H1 (cell line): ENCODE measurements around the gene OR6C74. TPM values are rescaled to one million over a fixed set of nuclear protein-coding genes. Genes with fewer than 3 reads are reported as not detected.

ENCODE experiments used
- CTCF ChIA-PET: fragments of 300-600 bp; sonication (Branson Sonifier 250); formaldehyde crosslinking; loops from one replicate; lab custom pipeline; 2021; ENCODE audit not compliant: partially characterized antibody; lab: Charles Lee
- POLR2A ChIA-PET: fragments of 300-600 bp; sonication (Branson Sonifier 250); formaldehyde crosslinking; loops from one replicate; lab custom pipeline; 2021; ENCODE audit warnings: inconsistent platforms; ENCODE audit not compliant: partially characterized antibody; lab: Charles Lee
- DNase-seq, 2 experiments: peaks; one replicate each; pipeline versions ENCODE4 v3.0.0 to v3.0.0-alpha.2; 2010 to 2022; ENCODE audit warnings: low spot score in 2 of 2, low read depth in 1 of 2, mixed read lengths in 1 of 2
- FAIRE-seq: peaks from 2 replicates; lab custom pipeline; 2011; peaks lifted over from hg19 to GRCh38; lab: Jason Lieb, UNC
- H2AFZ ChIP-seq: 2 replicates; pipeline ENCODE4 v1.8.1; 2012; ENCODE audit warnings: low read length, inconsistent platforms
- H2AK5ac ChIP-seq: 2 replicates; pipeline ENCODE4 v1.6.1; 2013; ENCODE audit warnings: low read depth, low read length
- H2BK120ac ChIP-seq: replicated peaks from 2 replicates; pipeline ENCODE3; 2013; ENCODE audit warnings: low read depth, low read length, inconsistent platforms
- H2BK12ac ChIP-seq: 2 replicates; pipeline ENCODE4 v1.6.1; 2013; ENCODE audit warnings: low read depth, low read length
- H2BK15ac ChIP-seq: 2 replicates; pipeline ENCODE4 v1.6.1; 2013; ENCODE audit warnings: low read length
- H2BK20ac ChIP-seq: 2 replicates; pipeline ENCODE4 v1.6.1; 2013; ENCODE audit warnings: low read length
- H2BK5ac ChIP-seq: 2 replicates; pipeline ENCODE4 v1.6.1; 2013; ENCODE audit warnings: low read depth, low read length
- H3K14ac ChIP-seq: 2 replicates; pipeline ENCODE4 v1.6.1; 2013; ENCODE audit warnings: inconsistent platforms; ENCODE audit not compliant: insufficient read length
- H3K18ac ChIP-seq: 2 replicates; pipeline ENCODE4 v1.6.1; 2013; ENCODE audit warnings: low read length; ENCODE audit errors: extremely low read depth
- H3K23ac ChIP-seq: 2 replicates; pipeline ENCODE4 v1.6.1; 2013; ENCODE audit warnings: inconsistent platforms; ENCODE audit not compliant: insufficient read length
- H3K23me2 ChIP-seq: 2 replicates; pipeline ENCODE4 v1.6.1; 2013; ENCODE audit warnings: low read depth, low read length
- H3K27ac ChIP-seq: 2 replicates; pipeline ENCODE4 v1.6.1; 2011; ENCODE audit warnings: low read depth, low read length, inconsistent platforms
- H3K27me3 ChIP-seq, 4 experiments: replicated peaks in 1 of 4; 1 replicate in 1 of 4; 2 replicates in 3 of 4; pipeline versions ENCODE4 v1.6.1 to v1.8.1; 2011 to 2013; ENCODE audit warnings: low read length in 3 of 4, mild to moderate bottlenecking in 3 of 4, inconsistent platforms in 2 of 4, mixed read lengths in 2 of 4, moderate library complexity in 1 of 4; ENCODE audit not compliant: control insufficient read depth in 3 of 4, insufficient read depth in 3 of 4; ENCODE audit errors: extremely low read depth in 1 of 4
- H3K36me3 ChIP-seq, 4 experiments: 2 replicates each; pipeline versions ENCODE4 v1.6.1 to v1.8.1; 2011 to 2013; ENCODE audit warnings: mild to moderate bottlenecking in 4 of 4, low read length in 3 of 4, moderate library complexity in 2 of 4, control low read depth in 1 of 4, inconsistent platforms in 1 of 4; ENCODE audit not compliant: insufficient read depth in 4 of 4, control insufficient read depth in 2 of 4
- H3K4ac ChIP-seq: replicated peaks from 2 replicates; pipeline ENCODE3; 2013; ENCODE audit warnings: low read length, low read depth, mixed read lengths, inconsistent platforms; ENCODE audit not compliant: insufficient read length
- H3K4me1 ChIP-seq, 4 experiments: replicated peaks in 1 of 4; 1 replicate in 1 of 4; 2 replicates in 3 of 4; pipeline versions ENCODE4 v1.6.1 to v1.8.1; 2011 to 2013; ENCODE audit warnings: low read length in 3 of 4, inconsistent platforms in 2 of 4, mixed read lengths in 1 of 4; ENCODE audit not compliant: insufficient read depth in 4 of 4, control insufficient read depth in 3 of 4
- H3K4me2 ChIP-seq, 2 experiments: 2 replicates each; pipeline versions ENCODE4 v1.6.1 to v1.8.1; 2011 to 2013; ENCODE audit warnings: low read depth in 2 of 2, low read length in 2 of 2, control low read depth in 1 of 2, inconsistent platforms in 1 of 2, mild to moderate bottlenecking in 1 of 2; ENCODE audit not compliant: insufficient read depth in 1 of 2
- H3K4me3 ChIP-seq, 4 experiments: fragments of 200-600, 300-600 bp in 1 of 4; sonication (generic), shearing (Covaris generic), sonication (Bioruptor Twin) in 1 of 4; 2 replicates each; pipeline versions ENCODE4 v1.5.1 to v1.8.1; 2011 to 2016; ENCODE audit warnings: low read length in 4 of 4, low read depth in 3 of 4, control low read depth in 2 of 4, inconsistent platforms in 2 of 4, mild to moderate bottlenecking in 2 of 4, mixed read lengths in 1 of 4, moderate library complexity in 1 of 4; ENCODE audit not compliant: insufficient read depth in 2 of 4; ENCODE audit errors: extremely low read depth in 1 of 4
- H3K56ac ChIP-seq: replicated peaks from 2 replicates; pipeline ENCODE3; 2013; ENCODE audit warnings: low read depth, mild to moderate bottlenecking, mixed read lengths, low read length, inconsistent platforms; ENCODE audit not compliant: insufficient read length
- H3K79me1 ChIP-seq: 2 replicates; pipeline ENCODE4 v1.6.1; 2013; ENCODE audit warnings: low read depth, low read length, control low read depth
- H3K79me2 ChIP-seq, 2 experiments: 2 replicates each; pipeline versions ENCODE4 v1.6.1 to v1.8.1; 2012 to 2013; ENCODE audit warnings: low read length in 2 of 2, mild to moderate bottlenecking in 2 of 2, inconsistent platforms in 1 of 2; ENCODE audit not compliant: insufficient read depth in 2 of 2, control insufficient read depth in 1 of 2
- H3K9ac ChIP-seq, 4 experiments: replicated peaks in 1 of 4; 1 replicate in 1 of 4; 2 replicates in 3 of 4; pipeline versions ENCODE4 v1.6.1 to v1.8.1; 2011 to 2013; ENCODE audit warnings: low read depth in 3 of 4, low read length in 3 of 4, control low read depth in 2 of 4, mild to moderate bottlenecking in 2 of 4, moderate library complexity in 2 of 4, inconsistent platforms in 1 of 4; ENCODE audit errors: extremely low read depth in 1 of 4
- H3K9me3 ChIP-seq, 2 experiments: 2 replicates each; pipeline versions ENCODE4 v1.6.1 to v1.8.1; 2012 to 2013; ENCODE audit warnings: mild to moderate bottlenecking in 2 of 2, moderate library complexity in 2 of 2, control low read depth in 1 of 2, inconsistent platforms in 1 of 2, low read depth in 1 of 2, low read length in 1 of 2, mixed read lengths in 1 of 2; ENCODE audit not compliant: insufficient read depth in 2 of 2
- H4K20me1 ChIP-seq, 2 experiments: replicated peaks in 1 of 2; 2 replicates each; pipeline versions ENCODE3 to v1.8.1; 2011 to 2013; ENCODE audit warnings: inconsistent platforms in 2 of 2, low read length in 2 of 2, mild to moderate bottlenecking in 1 of 2; ENCODE audit not compliant: insufficient read depth in 2 of 2, control insufficient read depth in 1 of 2
- H4K5ac ChIP-seq: 2 replicates; pipeline ENCODE4 v1.6.1; 2013; ENCODE audit warnings: low read length, low read depth, mixed read lengths, inconsistent platforms; ENCODE audit not compliant: insufficient read length
- H4K8ac ChIP-seq: 2 replicates; pipeline ENCODE4 v1.8.0; 2013; ENCODE audit warnings: mild to moderate bottlenecking, moderate library complexity, low read length, inconsistent platforms; ENCODE audit not compliant: insufficient read depth; ENCODE audit errors: extremely low read depth
- H4K91ac ChIP-seq: replicated peaks from 2 replicates; pipeline ENCODE3; 2013; ENCODE audit warnings: low read length, mixed read lengths, inconsistent platforms; ENCODE audit not compliant: insufficient read length
- RXRA ChIP-seq: IDR thresholded peaks from 2 replicates; pipeline ENCODE4 v1.6.1; 2011; ENCODE audit warnings: low read depth, mild to moderate bottlenecking, low read length, moderate library complexity; ENCODE audit not compliant: insufficient read depth
- WGBS, 2 experiments: shearing (Covaris generic) in 1 of 2; methylation state at CpG; one replicate each; pipeline versions ENCODE4 v1.1.6 to v1.1.7; 2013 to 2015; ENCODE audit warnings: low lambda C conversion rate in 2 of 2, mixed read lengths in 2 of 2, inconsistent platforms in 1 of 2, low coverage in 1 of 2, missing lambda C conversion rate in 1 of 2; ENCODE audit not compliant: insufficient replicate concordance in 2 of 2, insufficient coverage in 1 of 2, insufficient read length in 1 of 2; ENCODE audit errors: extremely low coverage in 1 of 2, missing lambda C conversion rate in 1 of 2; 5-methylcytosine and 5-hydroxymethylcytosine counted together
- polyA plus RNA-seq, 7 experiments: library from polyadenylated mRNA; depleted of rRNA in 3 of 7; stranded (reverse) in 5 of 7; unstranded in 2 of 7; fragments of >200 nt in 5 of 7; fragments of 200-250 nt in 2 of 7; gene quantifications; 1 replicate in 5 of 7; 2 replicates in 1 of 7; 4 replicates in 1 of 7; pipeline versions ENCODE4 v1.2.1 to v1.2.3, GENCODE V29; 2011 to 2013; ENCODE audit warnings: missing spikeins in 2 of 7, mixed read lengths in 2 of 7
- total RNA-seq: library from RNA; stranded (reverse); fragmentation: NEBNext Ultra II Directional; extraction: Animal tissue kit (Norgen Biotek cat#: 25700); gene quantifications from 2 replicates; pipeline ENCODE4 v1.2.1, GENCODE V29; 2021

The OR6C74 gene
- total and polyA plus RNA-seq, 2 of the 8 experiments (the other 6 are each of a cell fraction or from before 2014, with no cell fraction given) = not detected

GRCh38 chr12:55250944-55251343 lies 6.5 kb downstream of the OR6C74 start:
- no peak overlapping the region for H3K14ac ChIP-seq
- no peak overlapping the region for H3K27ac ChIP-seq
- no peak overlapping the region for H2BK20ac ChIP-seq
- no peak overlapping the region for H2AFZ ChIP-seq
- H3K4me2 ChIP-seq = no peak overlapping the region
- no peaks in the 10 kb centered on the region for H3K23me2 ChIP-seq
- H4K5ac ChIP-seq = no peak overlapping the region
- ChIA-PET POLR2A (no interaction called here), CTCF (interaction anchor here (1.0 kb wide), 1 partner anchor 9 kb away, joined by 3 read pairs; no protein-coding TSS in a partner anchor)
- no peak overlapping the region for H2BK12ac ChIP-seq
- H3K4me3 ChIP-seq = no peak overlapping the region
- H3K79me1 ChIP-seq = no peaks in the 10 kb centered on the region
- no peaks in the 10 kb centered on the region for H3K79me2 ChIP-seq
- H3K4ac ChIP-seq = no peak overlapping the region
- no peaks in the 10 kb centered on the region for H3K4me1 ChIP-seq
- no peak overlapping the region for H3K23ac ChIP-seq
- H4K8ac ChIP-seq = no peak overlapping the region
- WGBS, 2 experiments = 86% methylated on average over 3 of the region's 3 CpGs; no CpG with 5 or more reads in 1 of the 2 experiments
- no peak overlapping the region for H2BK120ac ChIP-seq
- no peaks in the 10 kb centered on the region for H4K20me1 ChIP-seq
- TF ChIP-seq RXRA = no peak
- TF ChIP-seq, all 59 proteins: peak for 0
- no peaks in the 10 kb centered on the region for H3K9me3 ChIP-seq
- H3K56ac ChIP-seq = no peak overlapping the region
- H4K91ac ChIP-seq = no peak overlapping the region
- H2BK15ac ChIP-seq = no peak overlapping the region
- H2BK5ac ChIP-seq = no peak overlapping the region
- no peaks in the 10 kb centered on the region for H3K27me3 ChIP-seq
- no peaks in the 10 kb centered on the region for H3K36me3 ChIP-seq
- H3K18ac ChIP-seq = no peak overlapping the region
- DNase-seq (no peak), FAIRE-seq (no peak)
- no peak overlapping the region for H3K9ac ChIP-seq
- H2AK5ac ChIP-seq = no peak overlapping the region
